HL-60/S4 treated with retinoic acid at 250 ng/mL for 4 days and 3 days (cell line): ENCODE measurements around the gene MRC2.

Experiments used
- in situ Hi-C: fragments of 300-500 bp; cut with MboI; formaldehyde crosslinking; loops from 2 replicates; pipeline ENCODE4 v1.7.0; 2022; ENCODE audit warnings: low sequenced_read_pairs

The MRC2 gene

GRCh38 chr17:62714016-62714777, 86.7 kb downstream of the MRC2 start:
- in situ Hi-C loops = no loop called here

- in situ Hi-C loops = no loop called here
Measured at GRCh38 chr17:62715882-62716390, 88.5 kb downstream of the MRC2 start.

DNA sequence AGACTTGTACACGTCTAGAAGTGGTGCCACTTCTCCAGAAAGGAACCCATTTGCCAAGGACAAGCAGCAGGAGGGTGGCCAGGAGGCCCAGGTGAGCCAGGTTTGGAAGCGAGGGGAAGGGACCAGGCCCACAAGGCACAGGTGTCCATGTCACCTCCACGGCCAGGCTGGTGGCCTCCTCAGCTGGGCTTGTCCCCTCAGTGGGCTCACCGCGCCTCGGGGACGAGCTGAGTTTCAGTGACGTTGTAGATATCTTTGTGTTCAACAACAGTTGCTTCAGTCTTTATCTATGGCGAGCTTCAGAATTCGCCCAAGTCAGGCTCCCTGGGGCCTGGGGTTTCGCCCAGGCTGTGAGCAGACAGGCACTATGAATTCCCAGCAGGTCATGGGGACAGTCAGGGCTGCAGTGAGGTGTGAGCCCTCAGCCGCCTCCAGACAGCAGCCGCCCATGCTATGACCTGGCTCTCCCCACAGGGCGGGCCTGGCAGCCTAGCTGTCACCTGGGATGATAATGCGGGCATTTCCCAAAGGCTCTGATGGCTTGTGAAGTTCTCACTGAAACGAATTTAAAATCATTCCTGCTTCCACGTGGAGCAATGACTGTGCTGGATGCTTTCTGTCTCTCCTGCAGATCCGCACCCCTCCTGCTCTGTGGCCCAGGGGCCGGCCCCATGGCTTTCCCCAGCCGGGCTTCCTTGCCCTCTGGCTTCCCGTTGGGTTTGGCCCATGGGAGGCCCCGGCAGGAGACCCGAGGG, 89.5 kb downstream of the MRC2 start:
- in situ Hi-C loops = no loop called here

- in situ Hi-C loops = no loop called here
Measured at GRCh38 chr17:62717589-62717855, 90.1 kb downstream of the MRC2 start.

DNA sequence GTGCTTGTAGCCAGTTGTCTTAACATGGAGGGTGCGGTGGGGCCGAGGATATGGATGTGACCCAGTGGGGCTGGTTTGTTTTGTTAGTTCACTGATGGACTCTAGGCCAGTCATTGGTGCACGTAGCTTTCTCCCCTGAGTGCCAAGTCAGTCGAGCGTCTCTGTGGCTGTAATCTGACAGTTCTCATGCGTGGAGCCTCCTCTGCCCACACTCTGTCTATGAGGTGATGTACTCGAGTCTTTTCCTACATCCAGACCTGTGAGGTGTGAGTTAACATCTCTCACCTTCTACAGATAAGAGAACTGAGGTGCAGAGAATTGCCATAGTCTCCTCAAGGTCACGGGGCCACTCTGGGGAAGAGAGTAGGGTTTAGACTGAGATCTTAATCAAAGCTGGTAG, 90.4 kb downstream of the MRC2 start:
- in situ Hi-C loops = no loop called here

GRCh38 chr17:62718429-62718828, 91.0 kb downstream of the MRC2 start:
- in situ Hi-C loops = no loop called here

- in situ Hi-C loops = no loop called here
Measured at GRCh38 chr17:62719586-62719985, 92.1 kb downstream of the MRC2 start.

DNA sequence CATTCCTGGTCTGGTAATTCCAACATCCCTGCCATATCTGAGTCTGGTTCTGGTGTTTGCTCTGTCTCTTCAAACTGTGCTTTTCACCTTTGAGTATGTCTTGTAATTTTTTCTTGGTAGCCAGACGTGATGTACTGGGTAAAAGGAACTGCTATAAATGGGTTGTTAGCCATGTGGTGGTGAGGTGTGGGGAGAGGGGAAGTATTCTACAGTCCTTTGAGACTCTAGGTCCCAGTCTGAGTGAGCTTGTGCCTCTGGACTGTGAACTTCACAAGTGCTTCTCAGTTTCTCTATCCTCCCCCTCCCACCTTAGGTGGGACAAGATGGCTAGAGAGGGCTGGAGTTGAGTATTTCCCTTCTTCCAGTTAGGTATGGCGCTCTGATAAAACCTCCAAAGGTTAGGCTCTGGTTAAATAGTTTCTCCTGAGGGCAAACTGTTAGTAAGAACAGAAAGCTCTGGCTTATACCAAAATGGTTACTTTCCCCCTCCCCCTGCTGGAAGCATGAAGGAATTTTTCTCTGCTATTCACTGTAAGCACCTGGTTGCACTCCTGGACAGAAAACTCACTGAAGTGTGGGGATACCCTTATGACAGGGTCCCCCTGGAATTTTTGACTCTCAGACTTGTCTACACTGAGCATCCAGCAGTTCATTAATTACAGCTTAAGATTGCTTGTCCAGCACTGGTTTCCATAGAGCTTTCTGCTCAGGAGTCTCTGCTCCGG, 92.8 kb downstream of the MRC2 start:
- in situ Hi-C loops = no loop called here

DNA sequence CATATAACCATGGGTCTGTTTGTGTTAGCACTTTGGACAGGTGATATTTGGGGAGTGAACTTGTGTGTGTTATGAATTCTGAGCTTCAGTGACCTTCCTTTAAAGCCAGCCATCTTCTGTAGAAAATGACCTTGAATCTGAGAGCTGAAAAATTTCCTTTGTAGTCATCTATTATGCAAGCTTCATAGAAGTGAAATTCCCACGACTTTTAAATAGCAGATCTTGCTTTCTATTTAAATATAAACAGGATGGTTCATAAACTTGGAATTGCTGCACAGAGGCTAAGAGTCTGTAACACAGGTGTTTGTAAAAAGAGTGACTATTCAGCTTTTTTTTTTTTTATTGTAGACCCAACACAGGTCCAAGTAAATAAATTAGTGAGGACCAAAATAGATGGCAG, 95.2 kb downstream of the MRC2 start:
- in situ Hi-C loops = no loop called here

DNA sequence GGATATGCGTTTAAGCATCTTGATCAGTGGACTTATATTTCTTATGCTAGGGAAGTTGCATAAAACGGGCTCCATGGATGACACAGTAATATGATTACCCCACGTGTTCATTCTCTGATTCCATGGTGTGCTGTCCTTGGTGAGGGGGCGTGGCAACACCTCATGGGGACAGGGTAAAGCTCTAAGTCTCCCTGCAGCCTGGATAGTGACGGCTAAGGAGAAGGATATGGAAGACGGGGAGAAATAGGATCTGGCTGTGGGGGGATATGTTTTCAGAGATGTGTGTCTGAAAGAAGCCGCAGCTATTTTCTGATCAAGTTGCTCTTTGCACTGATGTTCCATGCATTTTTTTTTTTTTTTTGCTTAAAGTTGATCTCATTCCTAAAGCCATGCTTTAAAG, 96.4 kb downstream of the MRC2 start:
- in situ Hi-C loops = no loop called here

- in situ Hi-C loops = no loop called here
Measured at GRCh38 chr17:62724398-62725146, 97.1 kb downstream of the MRC2 start.

DNA sequence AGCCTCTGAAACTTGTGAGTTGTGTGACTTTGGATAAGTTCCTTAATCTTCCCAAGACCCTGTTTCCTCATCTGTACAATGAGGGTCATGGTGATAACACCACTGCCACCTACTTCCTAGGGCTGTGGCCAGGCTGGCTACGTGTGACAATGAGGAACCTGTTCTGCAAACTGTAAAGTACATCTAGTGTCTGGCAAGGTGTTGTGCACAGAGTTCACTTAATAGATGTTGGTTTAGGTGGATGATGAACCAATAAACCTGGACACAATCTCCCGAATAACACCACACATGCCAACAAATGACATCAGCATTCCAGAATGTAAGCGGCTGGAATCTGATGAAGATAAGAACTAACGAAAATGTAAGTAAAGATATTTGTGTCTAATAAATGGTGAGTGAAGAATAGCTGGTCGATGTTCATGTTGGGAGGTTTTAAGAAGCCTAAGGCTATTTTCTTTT, 98.3 kb downstream of the MRC2 start:
- in situ Hi-C loops = no loop called here

DNA sequence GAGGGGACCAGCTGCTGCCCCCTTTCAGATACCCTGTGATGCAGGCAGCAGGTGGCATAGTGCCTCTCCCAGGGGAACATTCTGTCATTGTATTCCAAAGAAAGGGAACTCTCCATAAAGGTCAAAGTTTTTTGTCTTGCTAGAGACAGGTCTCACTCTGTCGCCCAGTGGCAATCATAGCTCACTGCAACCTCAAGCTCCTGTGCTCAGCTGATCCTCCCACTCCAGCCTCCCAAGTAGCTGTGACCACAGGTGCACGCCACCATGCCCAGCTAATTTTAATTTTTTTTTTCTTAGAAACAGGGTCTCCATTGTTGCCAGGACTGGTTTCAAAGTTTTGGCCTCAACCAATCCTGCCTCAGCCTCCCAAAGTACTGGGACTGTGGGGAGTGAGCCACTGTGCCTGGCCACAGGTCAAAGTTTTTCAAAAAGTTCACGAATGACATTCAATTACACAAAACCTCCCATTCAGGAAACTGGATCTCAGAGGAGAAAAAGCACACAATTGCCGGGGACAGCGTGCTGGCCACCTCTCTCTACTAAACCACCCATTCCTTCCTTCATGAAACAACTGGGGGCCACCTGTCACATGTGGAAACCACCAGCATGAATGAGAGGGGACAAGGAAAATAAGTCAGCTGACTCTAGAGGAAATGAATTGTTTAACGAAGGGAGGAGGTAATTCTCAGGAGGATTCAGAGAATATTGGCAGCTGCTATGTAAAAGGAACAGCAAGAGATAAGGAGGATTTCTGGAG, 100.6 kb downstream of the MRC2 start:
- in situ Hi-C loops = no loop called here

DNA sequence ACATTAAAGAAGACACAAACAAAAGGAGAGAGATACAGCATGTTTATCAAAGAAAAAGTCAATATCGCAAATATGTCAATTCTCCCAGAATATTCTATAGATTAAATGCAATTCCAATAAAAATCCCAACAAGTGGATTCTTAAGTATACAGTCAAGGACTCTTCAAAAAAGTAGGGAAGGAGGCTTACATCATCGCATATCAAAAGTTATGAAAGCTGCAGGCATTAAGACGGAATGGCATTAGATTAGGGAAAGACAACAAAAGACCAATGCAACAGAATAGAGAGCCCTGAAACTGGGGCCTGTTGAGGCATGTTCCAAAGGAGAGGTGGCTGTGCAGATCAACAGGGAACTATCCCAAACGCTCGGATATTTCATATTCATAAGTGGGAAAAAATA, 104.7 kb downstream of the MRC2 start:
- in situ Hi-C loops = no loop called here

DNA sequence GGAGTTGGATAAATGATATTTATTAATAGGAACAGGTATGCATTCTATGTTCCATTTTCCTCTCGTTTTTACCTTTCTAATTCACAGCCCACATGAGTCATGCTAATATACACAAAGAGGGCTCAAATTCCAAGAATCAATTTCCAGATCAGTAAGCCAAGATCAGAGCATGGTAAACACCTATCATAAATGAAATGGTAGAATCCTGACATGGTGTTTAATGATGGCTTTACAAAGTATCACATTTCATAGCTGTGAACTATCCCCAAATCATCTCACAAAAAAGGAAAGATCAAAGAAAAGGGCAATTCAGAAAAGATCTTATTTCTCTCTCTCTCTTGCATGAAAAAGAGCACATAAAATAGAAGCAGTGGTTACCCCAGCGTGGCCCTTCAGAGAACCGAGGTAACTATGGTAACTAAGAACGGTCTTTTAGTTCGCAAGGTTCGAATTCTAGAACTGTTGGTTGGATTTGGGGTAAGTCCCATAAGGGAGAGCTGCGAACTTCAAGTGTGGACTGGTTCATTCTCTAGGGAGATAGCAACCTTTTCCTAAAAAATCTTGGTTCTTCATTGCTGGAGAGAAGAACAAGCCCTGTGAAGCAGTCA, 107.7 kb downstream of the MRC2 start:
- in situ Hi-C loops = no loop called here

GRCh38 chr17:62737513-62737912, 110.0 kb downstream of the MRC2 start:
- in situ Hi-C loops = no loop called here

- in situ Hi-C loops = no loop called here
Measured at GRCh38 chr17:62738281-62738680, 110.8 kb downstream of the MRC2 start.

DNA sequence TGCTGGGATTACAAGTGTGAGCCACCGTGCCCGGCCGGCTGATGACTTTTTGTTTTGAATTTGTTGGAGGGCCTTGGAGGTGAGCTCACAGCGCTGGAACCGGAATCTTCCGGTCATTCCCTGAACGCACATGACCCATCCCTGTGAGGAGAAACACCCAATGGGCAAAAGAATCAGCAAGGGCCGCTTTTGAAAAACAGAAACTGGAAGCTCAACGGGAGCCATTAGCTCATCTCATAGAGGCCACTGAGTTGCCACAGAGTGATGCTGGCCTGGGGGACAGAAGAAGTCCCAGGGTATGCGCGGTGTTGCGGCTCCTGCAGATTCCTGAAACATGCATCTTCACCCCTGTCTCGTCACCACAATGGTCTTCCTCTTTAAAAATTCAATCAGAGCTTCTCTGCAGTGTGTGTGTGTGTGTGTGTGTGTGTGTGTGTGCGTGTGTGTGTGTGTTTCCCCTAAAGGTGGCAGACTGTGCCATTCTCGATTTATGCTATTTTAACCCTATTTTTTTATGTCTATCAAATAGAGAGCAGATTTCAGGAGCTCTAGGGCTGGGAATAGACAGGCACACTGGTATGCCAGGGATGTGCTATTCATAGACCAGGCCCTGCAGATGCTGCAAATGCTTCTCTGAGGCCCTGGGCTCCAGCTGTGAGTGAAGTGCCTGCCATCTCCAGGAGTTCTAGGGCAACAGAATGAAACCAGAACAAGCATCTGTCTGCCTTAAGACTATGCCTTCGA, 112.3 kb downstream of the MRC2 start:
- in situ Hi-C loops = no loop called here

- in situ Hi-C loops = no loop called here
Measured at GRCh38 chr17:62741290-62741689, 113.8 kb downstream of the MRC2 start.
